ENCODE data around the gene TEX29.

TEX29 gene

GRCh38 chr13:111323549-111323948 is 3.1 kb downstream of the TEX29 start:
- DNase-seq: no peak

GRCh38 chr13:111323950-111324651 is 3.7 kb downstream of the TEX29 start:
- DNase-seq: no peak

GRCh38 chr13:111324736-111325135 is 4.3 kb downstream of the TEX29 start:
- DNase-seq: no peak

DNA sequence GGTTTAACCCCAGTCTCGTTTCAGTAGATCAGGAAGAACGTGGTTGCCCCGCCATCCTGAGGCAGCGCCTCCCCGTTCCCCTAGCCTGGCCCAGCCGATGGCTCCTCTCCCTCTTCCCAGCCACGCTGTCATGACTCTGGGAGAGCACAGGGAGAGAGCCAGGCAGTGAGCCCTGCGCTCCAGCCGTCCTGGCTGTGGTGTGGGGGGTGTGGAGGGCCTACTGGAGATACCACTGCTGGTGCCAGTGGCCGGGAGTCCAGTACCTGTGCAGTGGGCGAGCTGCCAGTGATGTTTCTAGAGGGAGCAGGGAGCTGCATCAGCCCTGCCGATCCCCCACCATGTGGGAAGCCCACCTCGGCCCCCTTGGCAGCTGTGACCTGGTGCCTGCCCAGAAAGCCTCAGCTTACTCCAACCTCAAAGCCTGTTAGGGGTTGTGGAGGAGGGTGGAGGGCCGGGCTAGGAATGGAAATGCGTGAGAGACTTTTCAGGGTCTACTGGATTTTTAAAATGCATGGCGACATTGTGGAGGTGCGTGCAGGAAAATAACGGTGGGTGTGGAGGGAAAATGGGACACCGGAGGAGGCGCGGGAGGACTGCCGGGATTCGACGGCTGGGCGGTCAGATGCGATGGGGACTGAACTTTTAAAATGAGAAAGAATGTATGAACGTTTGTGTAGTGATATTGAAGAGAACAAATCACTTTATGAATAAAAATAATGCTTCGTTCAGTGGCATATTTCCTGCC is 4.9 kb downstream of the TEX29 start:
- no peak for DNase-seq

DNA sequence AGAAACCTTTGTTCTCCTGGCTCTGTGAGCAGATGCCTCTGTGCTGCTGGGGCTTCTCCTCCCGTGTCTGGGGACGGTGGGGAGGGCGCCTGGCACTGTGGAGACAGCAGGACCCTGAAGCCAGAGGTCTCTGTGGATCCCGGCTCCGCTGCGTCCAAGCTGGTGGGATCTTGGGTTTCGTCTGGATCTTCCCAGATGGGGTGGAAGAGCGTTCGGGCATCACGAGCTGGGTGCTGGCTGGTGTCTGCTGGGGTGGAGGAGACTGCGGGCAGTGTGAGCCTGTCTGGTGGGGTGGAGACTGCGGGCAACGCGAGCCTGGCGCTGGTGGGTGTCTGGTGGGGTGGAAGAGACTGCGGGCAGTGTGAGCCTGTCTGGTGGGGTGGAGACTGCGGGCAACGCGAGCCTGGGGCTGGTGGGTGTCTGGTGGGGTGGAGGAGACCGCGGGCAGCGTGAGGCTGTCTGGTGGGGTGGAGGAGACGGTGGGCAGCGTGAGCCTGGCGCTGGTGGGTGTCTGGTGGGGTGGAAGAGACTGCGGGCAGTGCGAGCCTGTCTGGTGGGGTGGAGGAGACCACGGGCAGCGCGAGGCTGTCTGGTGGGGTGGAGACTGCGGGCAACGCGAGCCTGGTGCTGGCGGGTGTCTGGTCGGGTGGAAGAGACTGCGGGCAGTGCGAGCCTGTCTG is 5.6 kb downstream of the TEX29 start:
- DNase-seq: no peak

DNA sequence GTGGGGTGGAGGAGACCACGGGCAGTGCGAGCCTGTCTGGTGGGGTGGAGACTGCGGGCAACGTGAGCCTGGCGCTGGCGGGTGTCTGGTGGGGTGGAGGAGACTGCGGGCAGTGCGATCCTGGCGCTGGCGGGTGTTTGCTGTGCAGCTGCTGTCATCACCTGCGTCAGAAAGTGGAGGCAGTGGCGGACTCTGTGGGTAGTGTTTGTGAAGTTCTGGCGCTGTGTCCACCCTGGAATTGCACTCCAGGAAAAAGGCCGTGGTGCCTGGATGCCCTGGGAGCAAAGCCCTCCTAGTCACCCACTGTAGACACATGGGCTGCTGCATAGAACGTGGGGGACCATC is 6.2 kb downstream of the TEX29 start:
- no peak for DNase-seq

- no peak for DNase-seq
Measured at GRCh38 chr13:111326981-111327642, 6.7 kb downstream of the TEX29 start.

DNA sequence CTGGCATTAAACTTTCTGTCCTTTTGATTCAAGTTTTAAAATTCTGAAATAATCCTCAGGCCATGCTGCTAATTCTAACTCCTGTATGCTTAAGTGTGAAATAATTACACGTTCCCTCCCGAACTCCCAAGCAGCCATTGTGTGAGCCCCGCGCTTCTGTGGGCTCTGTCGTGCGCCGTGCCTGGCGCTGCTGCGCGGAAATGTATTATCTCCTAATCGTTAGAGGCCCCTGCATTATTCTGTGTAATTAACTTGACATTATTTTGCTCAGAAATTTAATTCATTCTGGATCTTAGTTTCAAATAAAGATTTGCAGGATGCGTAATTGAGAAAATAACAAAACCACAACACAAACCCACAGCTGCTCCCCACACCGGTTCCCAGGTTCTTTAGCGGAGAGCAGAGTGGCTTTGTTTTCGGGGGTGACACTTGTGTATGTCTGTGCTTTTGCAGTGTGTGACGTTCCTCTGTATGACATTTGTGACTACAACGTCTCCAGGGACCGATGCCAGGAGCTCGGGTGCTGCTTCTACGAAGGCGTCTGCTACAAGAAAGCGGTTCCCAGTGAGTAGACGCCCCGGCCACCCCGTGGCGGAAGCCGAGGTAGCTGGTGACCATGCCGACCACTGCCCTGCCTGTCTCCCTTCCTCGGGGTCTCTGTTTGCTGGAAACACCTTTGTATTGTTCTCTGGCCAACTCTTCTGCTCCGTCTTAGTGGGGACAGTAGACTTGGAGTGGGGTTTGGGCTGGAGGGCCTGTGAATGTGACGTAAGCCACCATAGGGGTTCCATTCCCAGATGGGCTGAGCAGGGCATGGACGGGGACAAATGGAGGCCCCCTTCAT is 7.5 kb downstream of the TEX29 start:
- no peak for DNase-seq

DNA sequence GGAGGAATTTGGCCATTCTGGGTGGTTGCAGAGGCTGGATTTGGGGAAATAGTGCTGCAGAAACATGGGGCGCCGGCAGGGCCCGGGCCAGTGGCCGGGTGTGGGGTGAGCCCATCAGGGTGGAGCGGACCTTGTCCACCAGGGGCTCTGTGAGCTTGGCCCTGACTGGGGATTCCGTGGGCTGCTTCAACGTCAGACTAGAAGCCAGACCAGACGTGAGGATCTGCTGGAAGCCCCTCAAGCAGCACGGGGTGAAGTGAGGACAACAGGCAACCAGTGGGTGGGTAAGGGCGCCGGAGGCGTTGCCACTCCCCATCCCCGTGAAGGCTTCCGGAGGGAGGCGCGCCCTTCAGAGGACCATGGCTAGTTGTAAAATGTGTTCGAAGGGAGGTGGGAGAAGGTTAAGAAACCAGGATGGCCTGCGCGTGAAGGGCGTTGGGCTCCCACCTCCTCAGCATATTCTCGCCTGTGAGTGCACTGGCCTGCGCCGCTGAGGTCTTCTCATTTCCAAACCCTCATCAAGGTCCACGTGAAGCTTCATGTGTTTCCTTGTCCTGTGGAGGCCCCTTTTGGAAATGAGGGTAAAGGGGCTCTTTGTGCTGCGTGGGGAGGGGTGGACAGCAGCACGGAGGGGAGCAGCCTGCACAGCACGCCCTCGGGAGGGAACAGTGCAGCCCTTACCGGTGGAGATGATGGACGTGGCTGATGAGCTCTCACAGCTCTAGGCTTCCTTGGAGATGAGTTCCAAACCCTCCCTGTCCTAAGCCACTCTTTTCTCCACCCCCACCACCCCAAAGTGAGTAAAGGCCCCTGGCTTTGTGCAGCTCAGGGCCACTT is 8.3 kb downstream of the TEX29 start:
- DNase-seq: no peak

- DNase-seq: no peak
Measured at GRCh38 chr13:111329641-111330040, 9.2 kb downstream of the TEX29 start.

- DNase-seq: no peak
Measured at GRCh38 chr13:111330066-111330610, 9.7 kb downstream of the TEX29 start.

DNA sequence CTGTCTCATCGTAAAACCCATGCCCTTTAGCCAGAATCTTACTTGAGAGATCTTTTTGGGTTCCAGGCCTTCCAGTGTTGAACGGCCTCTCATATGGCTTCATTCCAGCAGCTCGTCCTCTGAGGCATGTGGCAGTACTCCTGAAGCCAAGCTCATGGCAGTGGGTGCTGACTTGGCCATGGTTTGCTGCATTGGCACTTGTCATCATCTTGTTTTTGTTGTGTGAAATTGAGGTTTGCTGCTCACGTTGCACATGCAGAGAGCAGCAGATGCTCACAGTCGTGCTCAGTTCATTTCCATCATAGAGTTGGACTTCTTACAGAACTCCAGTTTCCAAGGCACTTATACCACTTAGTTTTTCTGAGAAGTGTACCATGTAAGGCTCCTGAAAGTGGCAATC is 14.9 kb downstream of the TEX29 start:
- DNase-seq: no peak

- no peak for DNase-seq
Measured at GRCh38 chr13:111336666-111337065, 16.2 kb downstream of the TEX29 start.

DNA sequence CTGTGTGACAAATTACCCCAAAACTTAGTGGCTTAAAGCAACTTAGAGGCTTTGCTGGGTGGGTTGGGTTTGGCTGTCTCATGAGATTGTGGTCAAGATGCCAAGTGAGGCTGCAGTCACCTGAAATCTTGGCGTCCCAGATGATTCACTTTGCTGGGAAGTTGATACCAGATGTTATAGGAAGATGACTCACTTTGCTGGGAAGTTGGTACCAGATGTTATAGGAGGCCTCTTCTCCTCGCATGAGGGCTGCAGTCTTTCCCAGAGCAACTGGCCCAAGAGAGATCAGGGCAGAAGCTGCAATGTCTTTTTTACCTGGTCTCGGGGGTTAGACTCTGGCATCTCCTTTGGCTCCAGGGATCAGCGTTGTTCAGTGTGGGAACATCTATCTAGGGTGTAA is 16.8 kb downstream of the TEX29 start:
- no peak for DNase-seq

- DNase-seq: no peak
Measured at GRCh38 chr13:111337741-111338140, 17.3 kb downstream of the TEX29 start.

DNA sequence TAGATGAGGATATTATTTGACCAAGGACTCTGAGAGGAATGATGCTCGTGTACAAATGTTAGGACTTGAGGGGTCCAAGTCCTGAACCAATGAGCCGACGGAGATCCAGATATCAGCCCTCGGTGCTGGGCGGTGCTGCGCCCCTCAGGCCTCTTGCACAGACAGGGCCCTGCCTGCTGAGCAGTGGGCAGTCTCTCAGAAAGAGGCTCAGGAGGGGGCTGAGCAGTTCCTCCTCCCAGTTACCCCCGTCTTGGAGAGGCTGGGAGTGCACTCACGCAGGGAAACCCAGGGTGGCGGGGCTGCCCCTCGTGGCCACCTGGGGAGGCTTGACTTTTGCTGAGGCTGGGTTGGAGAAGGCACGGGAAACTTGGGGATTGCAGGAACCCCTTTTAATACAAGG is 18.4 kb downstream of the TEX29 start:
- no peak for DNase-seq

DNA sequence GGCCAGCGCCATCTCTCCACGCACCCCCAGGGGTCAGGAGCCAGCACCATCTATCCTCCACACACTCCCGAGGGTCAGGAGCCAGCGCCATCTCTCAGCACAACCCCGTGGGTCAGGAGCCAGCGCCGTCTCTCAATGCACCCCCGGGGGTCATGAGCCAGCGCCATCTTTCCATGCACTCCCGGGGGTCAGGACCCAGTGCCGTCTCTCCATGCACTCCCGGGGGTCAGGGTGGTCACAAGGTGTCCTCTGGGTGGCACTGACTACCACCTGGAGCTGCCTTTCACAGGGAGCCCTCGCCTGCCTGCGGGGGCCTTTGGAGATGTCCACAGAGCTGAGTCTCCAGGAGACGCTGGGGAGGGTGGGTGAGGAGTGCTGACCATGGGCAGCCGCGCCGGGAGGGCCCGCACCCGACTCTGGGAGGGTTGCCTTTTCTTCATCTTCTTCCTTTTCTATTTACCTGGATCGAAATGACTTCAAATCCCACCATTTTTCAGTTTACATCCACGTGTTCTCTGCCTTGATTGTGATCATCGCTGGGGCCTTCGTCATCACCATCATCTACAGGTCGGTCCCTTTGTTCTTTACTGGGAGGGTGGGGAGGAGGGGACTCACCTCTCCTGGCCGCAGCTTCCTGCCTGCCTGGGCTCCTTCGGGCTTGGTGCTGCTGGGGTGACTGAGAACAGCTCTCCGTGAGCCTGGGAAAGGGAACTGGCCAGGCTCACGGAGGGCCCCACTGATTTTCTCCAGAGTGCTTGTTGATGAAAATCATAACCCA is 19.1 kb downstream of the TEX29 start:
- DNase-seq: no peak

DNA sequence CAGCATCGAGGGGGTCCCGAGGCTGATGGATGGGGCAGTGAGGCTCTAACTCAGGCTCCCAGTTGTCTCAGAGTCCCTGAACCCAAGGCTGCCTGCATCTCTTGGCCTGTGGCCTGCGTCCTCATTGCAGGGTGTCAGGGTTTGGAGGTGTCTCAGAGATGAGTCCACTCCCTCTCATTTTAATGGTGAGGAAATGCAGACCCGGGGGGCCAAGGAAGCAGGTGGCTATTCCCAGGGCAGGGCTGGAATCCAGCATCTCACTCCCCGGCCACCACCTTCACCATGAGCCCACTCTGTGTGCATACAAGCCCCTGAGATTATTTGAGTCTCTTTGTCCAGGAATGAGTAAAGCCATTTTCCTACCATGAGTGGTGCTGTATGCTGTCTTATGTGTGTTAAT is 21.4 kb downstream of the TEX29 start:
- DNase-seq: no peak

- no peak for DNase-seq
Measured at GRCh38 chr13:111342721-111343120, 22.3 kb downstream of the TEX29 start.

- no peak for DNase-seq
Measured at GRCh38 chr13:111343186-111343805, 22.9 kb downstream of the TEX29 start.
